ENCODE results near the gene RHOJ. TPM values are rescaled to one million over a fixed set of nuclear protein-coding genes. Genes with fewer than 3 reads are reported as not detected.
"Not testable (repeated sequence)": the region's sequence is repeated elsewhere in the genome, so short reads cannot be mapped to it uniquely, and the experiment has no call there.

RHOJ gene
- total RNA-seq, 2 donors from 2014 or later: not detected

DNA sequence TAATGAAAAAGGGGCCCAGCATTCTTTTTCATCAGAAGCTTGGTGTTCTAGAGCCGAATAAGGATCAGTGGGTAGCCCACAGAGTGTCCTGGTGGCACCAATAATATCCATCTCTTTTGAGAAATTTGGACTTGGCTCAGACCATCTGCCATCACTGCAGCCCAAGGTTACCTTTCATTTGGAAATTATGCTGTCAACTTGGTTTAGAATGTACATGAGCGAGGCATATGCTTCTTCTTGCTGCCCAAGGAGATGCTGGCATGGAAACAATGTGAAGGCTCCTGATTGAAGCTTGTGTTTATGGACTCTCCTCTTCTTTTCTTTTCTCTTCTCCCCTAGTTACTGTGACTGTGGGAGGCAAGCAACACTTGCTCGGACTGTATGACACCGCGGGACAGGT lies 64.5 kb downstream of the RHOJ start:
- Mint-ChIP-seq H3K27ac (no peak overlapping the region), H3K27me3 (peaks cover 14% of the 10 kb centered on the region), H3K36me3 (ENCODE audit: low read depth) (no peaks in the 10 kb centered on the region), H3K9me3 (no peaks in the 10 kb centered on the region), H3K4me3 (no peak overlapping the region), H3K4me1 (no peaks in the 10 kb centered on the region)
- no peak for ATAC-seq (replicated peaks)

DNA sequence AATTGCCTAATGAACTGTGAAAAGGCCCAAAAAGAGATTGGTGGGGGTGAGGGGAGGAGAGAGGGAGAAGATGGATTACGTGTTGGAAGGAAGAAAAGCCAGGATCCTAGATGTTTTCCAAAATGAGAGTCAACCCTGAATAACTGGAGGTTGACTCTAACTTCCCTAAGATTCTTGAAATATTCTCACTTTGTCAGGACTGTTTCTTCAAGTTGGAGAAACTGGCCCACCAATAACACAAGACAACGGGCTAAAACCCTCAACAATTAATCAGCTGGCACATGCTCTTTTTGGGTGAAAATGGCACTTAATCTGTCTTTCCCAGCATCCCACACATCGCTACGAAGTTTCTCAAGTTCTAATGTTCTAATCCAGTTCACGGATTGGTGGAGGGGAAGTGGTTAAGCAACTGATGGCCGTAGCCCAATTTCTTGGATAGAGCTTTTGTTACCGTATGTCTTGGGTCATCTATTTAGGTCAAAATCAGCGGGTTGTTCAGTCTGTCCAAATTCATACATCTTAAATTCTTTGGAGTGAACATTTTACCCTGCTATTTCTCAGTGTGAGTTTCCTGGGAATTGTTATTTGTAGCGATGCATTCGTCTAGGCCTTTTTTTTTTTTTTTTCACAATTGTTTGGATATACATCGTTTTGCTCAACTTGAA lies 65.5 kb downstream of the RHOJ start:
- no peaks in the 10 kb centered on the region for H3K4me1 Mint-ChIP-seq
- H3K9me3 Mint-ChIP-seq: no peaks in the 10 kb centered on the region
- peaks cover 13% of the 10 kb centered on the region for H3K27me3 Mint-ChIP-seq
- no peak overlapping the region for H3K4me3 Mint-ChIP-seq
- no peaks in the 10 kb centered on the region for H3K36me3 Mint-ChIP-seq (ENCODE audit: low read depth)
- no peak overlapping the region for H3K27ac Mint-ChIP-seq
- ATAC-seq (replicated peaks): no peak

GRCh38 chr14:63273129-63273528 lies 68.9 kb downstream of the RHOJ start:
- H3K27me3 Mint-ChIP-seq: peaks cover 3% of the 10 kb centered on the region
- no peak overlapping the region for H3K27ac Mint-ChIP-seq
- H3K4me3 Mint-ChIP-seq: no peak overlapping the region
- no peaks in the 10 kb centered on the region for H3K36me3 Mint-ChIP-seq (ENCODE audit: low read depth)
- H3K4me1 Mint-ChIP-seq: no peaks in the 10 kb centered on the region
- no peak for ATAC-seq (replicated peaks)
- H3K9me3 Mint-ChIP-seq: no peaks in the 10 kb centered on the region

GRCh38 chr14:63273717-63274655 lies 69.7 kb downstream of the RHOJ start:
- Mint-ChIP-seq H3K27me3 (peaks cover 1% of the 10 kb centered on the region), H3K9me3 (no peaks in the 10 kb centered on the region), H3K27ac (no peak overlapping the region), H3K4me1 (no peaks in the 10 kb centered on the region), H3K36me3 (ENCODE audit: low read depth) (no peaks in the 10 kb centered on the region), H3K4me3 (no peak overlapping the region)
- no peak for ATAC-seq (replicated peaks)

DNA sequence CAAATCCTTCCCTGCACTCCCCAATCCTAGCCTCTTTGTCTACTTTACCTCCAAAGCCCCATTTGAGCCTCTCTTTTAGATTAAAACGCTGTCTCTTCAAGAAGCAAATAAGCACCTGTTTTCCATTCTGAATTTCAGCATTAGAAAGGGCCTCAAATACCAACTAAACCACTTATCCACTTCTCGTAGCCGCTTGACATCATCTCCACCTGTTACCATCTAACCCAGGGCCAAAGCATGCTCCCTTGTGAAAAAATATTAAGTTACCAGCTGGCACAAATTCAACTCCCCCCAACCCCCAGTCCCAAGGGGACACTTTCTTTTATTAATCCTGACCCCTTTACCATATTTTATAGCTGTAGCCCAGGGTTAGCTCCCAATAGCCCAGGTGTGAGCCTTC lies 71.4 kb downstream of the RHOJ start:
- Mint-ChIP-seq H3K4me3 (no peak overlapping the region), H3K27ac (no peak overlapping the region), H3K36me3 (ENCODE audit: low read depth) (no peaks in the 10 kb centered on the region), H3K27me3 (no peaks in the 10 kb centered on the region), H3K9me3 (no peaks in the 10 kb centered on the region), H3K4me1 (no peaks in the 10 kb centered on the region)
- no peak for ATAC-seq (replicated peaks)

DNA sequence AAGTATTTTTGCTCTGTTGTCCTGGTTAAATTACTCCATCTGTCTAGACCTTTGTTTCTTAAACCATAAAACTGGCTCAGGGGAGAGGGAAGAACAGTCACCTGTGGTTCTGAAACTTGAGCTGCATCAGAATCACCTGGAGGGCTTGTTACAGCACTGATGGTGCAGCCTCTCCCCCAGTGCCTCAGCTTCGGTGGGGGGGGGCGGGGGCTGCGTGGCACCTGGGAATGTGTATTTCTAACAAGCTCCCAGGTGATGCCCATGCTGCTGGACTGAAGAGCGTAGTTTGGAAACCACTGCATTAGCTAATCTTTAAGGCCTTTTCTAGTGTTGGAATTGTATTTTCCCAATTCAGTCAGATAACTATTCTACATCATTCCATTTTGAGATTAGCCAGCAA lies 71.8 kb downstream of the RHOJ start:
- Mint-ChIP-seq H3K36me3 (ENCODE audit: low read depth) (no peaks in the 10 kb centered on the region), H3K4me1 (no peaks in the 10 kb centered on the region), H3K27ac (no peak overlapping the region), H3K9me3 (no peaks in the 10 kb centered on the region), H3K4me3 (no peak overlapping the region), H3K27me3 (no peaks in the 10 kb centered on the region)
- ATAC-seq (replicated peaks): no peak

DNA sequence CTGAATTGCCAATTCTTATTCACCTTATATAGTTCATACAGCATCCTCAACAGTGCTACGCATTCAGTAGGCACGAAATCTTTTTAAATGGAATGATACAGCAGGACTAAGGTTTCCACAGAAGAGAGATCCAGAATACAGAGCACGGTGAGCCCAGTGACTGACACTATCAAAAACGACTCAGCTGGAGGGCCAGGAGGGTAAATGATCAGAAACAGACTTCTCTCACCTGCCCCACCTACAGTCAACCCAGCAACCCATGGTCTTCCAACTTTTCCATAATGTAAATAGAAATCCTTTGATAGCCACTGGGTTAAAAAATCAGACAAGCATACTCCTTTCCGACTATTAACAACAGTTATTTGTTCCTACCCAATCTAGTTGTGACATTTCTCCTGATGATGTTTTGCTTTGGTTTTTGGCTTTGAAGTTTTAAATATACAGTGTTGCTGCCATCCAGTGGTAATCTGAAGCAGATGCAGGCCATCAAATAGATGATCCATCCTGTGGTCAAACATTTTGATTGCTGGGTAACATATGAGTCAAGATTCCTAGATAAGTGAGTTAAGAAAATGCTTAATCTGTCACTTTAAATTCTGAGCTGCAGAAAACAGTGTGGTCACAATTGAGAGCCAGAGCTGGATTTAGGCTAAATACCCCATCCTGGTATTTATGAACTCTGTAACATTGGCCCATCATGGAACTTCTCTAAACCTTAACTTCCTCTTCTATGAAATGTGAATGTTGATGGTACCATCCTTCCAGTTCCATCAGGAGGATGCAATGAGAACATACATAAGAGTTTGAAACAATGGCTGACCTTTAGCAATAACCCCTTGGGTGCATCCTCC lies 72.5 kb downstream of the RHOJ start:
- ATAC-seq (replicated peaks): peak; percentile 78
- Mint-ChIP-seq H3K36me3 (ENCODE audit: low read depth) (no peaks in the 10 kb centered on the region), H3K4me3 (no peak overlapping the region), H3K9me3 (no peaks in the 10 kb centered on the region), H3K27ac (no peak overlapping the region), H3K4me1 (no peaks in the 10 kb centered on the region), H3K27me3 (no peaks in the 10 kb centered on the region)

DNA sequence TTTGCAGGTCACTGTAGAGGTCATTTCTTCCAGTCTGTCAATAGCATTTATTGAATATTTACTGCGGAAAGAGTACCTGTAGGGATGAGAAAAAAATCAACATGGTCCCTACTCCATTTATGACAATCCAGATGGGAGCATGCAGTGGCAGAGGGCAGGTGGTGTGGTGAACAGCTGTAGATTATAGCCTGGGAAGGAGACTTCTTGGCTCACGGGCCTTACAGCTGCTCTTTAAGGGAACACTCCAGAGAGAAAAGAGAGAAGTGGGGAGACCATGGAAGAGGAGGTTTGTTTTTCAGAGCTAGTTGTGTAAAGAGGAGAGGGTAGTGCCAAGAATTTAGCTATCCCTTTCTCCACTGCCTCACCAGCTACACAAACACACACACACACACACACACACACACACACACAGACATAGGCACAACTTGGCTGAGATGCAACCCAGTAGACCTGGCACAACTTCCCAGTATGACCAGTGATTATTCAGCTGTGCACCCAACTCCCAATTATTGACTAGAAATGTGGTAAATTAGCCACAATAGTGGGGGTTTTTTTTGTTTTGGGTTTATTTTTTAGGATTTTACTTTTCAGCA lies 73.4 kb downstream of the RHOJ start:
- Mint-ChIP-seq H3K4me3 (no peak overlapping the region), H3K27me3 (no peaks in the 10 kb centered on the region), H3K36me3 (ENCODE audit: low read depth) (no peaks in the 10 kb centered on the region), H3K9me3 (no peaks in the 10 kb centered on the region), H3K27ac (no peak overlapping the region), H3K4me1 (no peaks in the 10 kb centered on the region)
- no peak for ATAC-seq (replicated peaks)

GRCh38 chr14:63279933-63280332 lies 75.7 kb downstream of the RHOJ start:
- H3K27me3 Mint-ChIP-seq; H3K9me3 Mint-ChIP-seq; H3K4me1 Mint-ChIP-seq; ATAC-seq (replicated peaks); H3K27ac Mint-ChIP-seq; H3K36me3 Mint-ChIP-seq (ENCODE audit: low read depth); H3K4me3 Mint-ChIP-seq: not testable (repeated sequence)

DNA sequence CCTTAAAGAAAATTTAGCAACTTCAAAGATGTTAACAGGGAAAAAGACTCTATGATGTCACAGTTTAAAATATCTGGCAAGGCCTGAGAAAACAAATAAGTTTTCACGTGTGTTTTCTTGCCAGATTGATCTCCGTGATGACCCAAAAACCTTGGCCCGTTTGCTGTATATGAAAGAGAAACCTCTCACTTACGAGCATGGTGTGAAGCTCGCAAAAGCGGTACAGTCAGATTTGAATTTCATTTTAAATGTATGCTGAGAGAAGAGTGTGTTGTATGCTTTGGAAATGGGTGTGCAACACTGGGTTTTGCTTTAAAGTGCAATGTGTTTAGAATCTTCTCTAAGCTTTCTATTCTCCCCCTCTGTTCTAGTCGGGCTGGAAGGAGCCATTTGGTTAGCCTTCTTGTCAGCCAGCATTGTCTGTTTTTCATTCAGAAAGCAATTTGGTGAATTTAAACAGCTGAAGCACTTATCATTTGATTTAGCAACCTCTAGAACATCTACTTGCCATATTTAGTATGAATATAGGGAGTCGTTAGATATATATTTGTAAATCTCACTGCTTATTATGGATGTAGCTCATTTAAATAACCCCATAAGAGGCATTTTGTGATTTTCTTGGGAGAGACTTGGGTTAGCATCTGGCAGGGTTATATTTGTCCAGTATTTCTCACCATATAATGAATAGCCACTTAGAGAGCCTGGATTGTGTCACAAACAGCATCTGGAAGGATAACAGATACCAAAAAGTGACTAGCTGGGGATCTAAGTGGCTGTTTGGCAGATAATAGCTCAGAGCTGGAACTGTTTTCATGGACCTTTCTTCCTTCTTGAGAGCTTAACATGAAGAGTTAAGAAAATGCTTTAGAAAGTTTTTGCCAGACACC lies 79.0 kb downstream of the RHOJ start:
- Mint-ChIP-seq H3K4me1 (no peaks in the 10 kb centered on the region), H3K27ac (no peak overlapping the region), H3K27me3 (no peaks in the 10 kb centered on the region), H3K36me3 (ENCODE audit: low read depth) (no peaks in the 10 kb centered on the region), H3K9me3 (no peaks in the 10 kb centered on the region), H3K4me3 (no peak overlapping the region)
- ATAC-seq (replicated peaks): peak; percentile 89

DNA sequence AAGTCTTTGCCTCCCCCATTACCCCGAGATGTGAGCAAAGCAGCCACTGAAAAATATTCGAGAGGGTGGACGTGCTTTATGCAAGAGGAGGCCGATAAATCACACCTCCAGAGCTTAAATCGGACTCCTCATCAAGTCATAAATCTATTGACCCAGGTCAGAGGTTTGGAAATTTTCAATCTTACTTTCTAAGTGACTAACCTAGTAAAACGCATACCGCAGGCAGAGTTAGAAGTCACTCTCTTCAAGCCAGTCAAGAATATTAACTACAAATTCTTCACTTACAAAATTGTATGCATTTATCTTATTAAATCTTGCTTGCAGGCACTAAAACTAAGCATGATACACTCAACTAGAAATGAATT lies 79.6 kb downstream of the RHOJ start:
- ATAC-seq (replicated peaks): peak; percentile 69
- Mint-ChIP-seq H3K9me3 (no peaks in the 10 kb centered on the region), H3K4me3 (no peak overlapping the region), H3K4me1 (no peaks in the 10 kb centered on the region), H3K27ac (no peak overlapping the region), H3K36me3 (ENCODE audit: low read depth) (no peaks in the 10 kb centered on the region), H3K27me3 (no peaks in the 10 kb centered on the region)

DNA sequence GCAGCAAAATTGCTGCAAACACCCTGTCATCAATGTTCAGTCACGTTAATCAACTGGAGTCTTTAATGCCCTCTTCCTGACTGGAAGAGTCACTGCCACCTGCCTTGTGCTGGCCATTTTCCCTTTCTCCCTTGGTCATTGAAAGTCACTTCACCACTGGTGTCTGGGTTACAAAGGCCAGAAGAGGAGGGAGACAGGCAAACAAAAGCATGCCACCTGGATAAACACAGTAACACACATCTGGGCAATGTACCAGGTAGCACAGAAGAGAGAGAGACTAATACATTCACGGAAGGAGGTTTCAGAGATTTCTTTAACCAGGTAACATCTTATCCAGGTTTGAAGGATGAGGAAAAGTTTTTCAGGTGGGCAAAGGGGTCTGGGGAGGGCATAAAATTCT lies 81.8 kb downstream of the RHOJ start:
- Mint-ChIP-seq H3K27me3 (peaks cover 5% of the 10 kb centered on the region), H3K36me3 (ENCODE audit: low read depth) (no peaks in the 10 kb centered on the region), H3K27ac (no peak overlapping the region), H3K9me3 (no peaks in the 10 kb centered on the region), H3K4me1 (no peaks in the 10 kb centered on the region), H3K4me3 (no peak overlapping the region)
- ATAC-seq (replicated peaks): no peak

- no peaks in the 10 kb centered on the region for H3K9me3 Mint-ChIP-seq
- H3K27me3 Mint-ChIP-seq: peaks cover 19% of the 10 kb centered on the region
- no peaks in the 10 kb centered on the region for H3K4me1 Mint-ChIP-seq
- no peak for ATAC-seq (replicated peaks)
- no peak overlapping the region for H3K27ac Mint-ChIP-seq
- H3K4me3 Mint-ChIP-seq: no peak overlapping the region
- no peaks in the 10 kb centered on the region for H3K36me3 Mint-ChIP-seq (ENCODE audit: low read depth)
Observed at GRCh38 chr14:63287666-63288483, 83.6 kb downstream of the RHOJ start.

Measured in activated T-helper 17 cell treated with anti-CD3 and anti-CD28 coated beads, Interleukin-2, amount 50 U/mL, for 72 hours (primary cell).